Measurements from ENCODE around the gene RNPEPL1. TPM values are rescaled to one million over a fixed set of nuclear protein-coding genes. Genes with fewer than 3 reads are reported as not detected.
"Not testable (repeated sequence)": the region's sequence is repeated elsewhere in the genome, so short reads cannot be mapped to it uniquely, and the experiment has no call there.

RNPEPL1 gene
- total RNA-seq, 4 donors from 2014 or later, result 57.3 to 135 (median 70.2) TPM

GRCh38 chr2:240559286-240559685 lies 9.0 kb upstream of the RNPEPL1 start:
- Histone ChIP-seq H3K9me3 (no peaks in the 10 kb centered on the region), H3K36me3 (peaks cover 0 to 10% (median 2%) of the 10 kb centered on the region in 4 donors), H3K4me1 (peaks cover 46 to 56% (median 50%) of the 10 kb centered on the region in 4 donors), H3K4me3 (no peak overlapping the region), H3K27ac (replicated peaks in 1 of 4) (peak overlapping the region in 2 of 4 donors; percentile 99 to 100), H3K27me3 (peaks cover 0 to 19% (median 0%) of the 10 kb centered on the region in 4 donors)
- WGBS, result 92% methylated on average over 3 of the region's 3 CpGs
- DNase-seq (ENCODE audit: extremely low spot score), result no peak
- TF ChIP-seq EP300 (IDR thresholded peaks at IDR 0.05) (no peak), POLR2A (IDR thresholded peaks at IDR 0.05; ENCODE audit: low read depth) (no peak), POLR2AphosphoS5 (IDR thresholded peaks at IDR 0.05) (no peak), CTCF (IDR thresholded peaks at IDR 0.05) (no peak)
- intact Hi-C loops (cut with DNase I), result loop anchor here (5.0 kb wide), 1 partner anchor 33 kb away; no protein-coding TSS in a partner anchor

GRCh38 chr2:240560084-240560479 lies 8.2 kb upstream of the RNPEPL1 start, which contains the start of gene DUSP28:
Gene DUSP28, plus strand, starts transcription at chr2:240560357. Its CDS starts 328 bp downstream, at chr2:240560685.
- Histone ChIP-seq H3K4me1 (peaks cover 47 to 64% (median 54%) of the 10 kb centered on the region in 4 donors), H3K36me3 (peaks cover 0 to 5% (median 2%) of the 10 kb centered on the region in 4 donors), H3K27me3 (peaks cover 0 to 19% (median 0%) of the 10 kb centered on the region in 4 donors), H3K4me3 (peak within 1 kb of the TSS; percentile 73 to 90 (median 87)), H3K9me3 (no peaks in the 10 kb centered on the region), H3K27ac (replicated peaks in 1 of 4) (peak within 1 kb of the TSS; percentile 98 to 100 (median 98))
- under 1% methylated on average over 34 of the region's 39 CpGs for WGBS
- intact Hi-C loops (cut with DNase I), result loop anchor here (10.0 kb wide), 1 partner anchor 125 kb away; the partner anchor contains the start of gene GPC1
- TF ChIP-seq POLR2AphosphoS5 (IDR thresholded peaks at IDR 0.05) (peak; percentile 95 to 97), POLR2A (IDR thresholded peaks at IDR 0.05; ENCODE audit: low read depth) (peak; percentile 72), CTCF (IDR thresholded peaks at IDR 0.05) (no peak)
- DNase-seq (ENCODE audit: extremely low spot score), result peak; percentile 97

GRCh38 chr2:240560480-240561324 lies 7.6 kb upstream of the RNPEPL1 start:
- DNase-seq (ENCODE audit: extremely low spot score), result peak; percentile 100
- TF ChIP-seq CTCF (IDR thresholded peaks at IDR 0.05) (peak in 2 of 3 experiments; percentile 43 to 47), EP300 (IDR thresholded peaks at IDR 0.05) (no peak), POLR2A (IDR thresholded peaks at IDR 0.05; ENCODE audit: low read depth) (peak; percentile 1), POLR2AphosphoS5 (IDR thresholded peaks at IDR 0.05) (peak; percentile 78 to 88)
- Histone ChIP-seq H3K4me3 (peak overlapping the region; percentile 73 to 90 (median 87)), H3K36me3 (peaks cover 0 to 5% (median 2%) of the 10 kb centered on the region in 4 donors), H3K27me3 (peaks cover 0 to 19% (median 0%) of the 10 kb centered on the region in 4 donors), H3K27ac (replicated peaks in 1 of 4) (peak overlapping the region; percentile 98 to 100 (median 98)), H3K4me1 (peaks cover 53 to 70% (median 60%) of the 10 kb centered on the region in 4 donors), H3K9me3 (no peaks in the 10 kb centered on the region)
- intact Hi-C loops (cut with DNase I), result loop anchor here (10.0 kb wide), 1 partner anchor 126 kb away; the partner anchor contains the start of gene GPC1
- WGBS, result no CpG with 5 or more reads among the region's 101 CpGs

GRCh38 chr2:240561325-240561971 lies 6.8 kb upstream of the RNPEPL1 start:
- Histone ChIP-seq H3K4me1 (peaks cover 60 to 78% (median 67%) of the 10 kb centered on the region in 4 donors), H3K9me3 (no peaks in the 10 kb centered on the region), H3K27me3 (peaks cover 0 to 17% (median 0%) of the 10 kb centered on the region in 4 donors), H3K27ac (replicated peaks in 1 of 4) (peak overlapping the region; percentile 98 to 100 (median 98)), H3K4me3 (peak overlapping the region; percentile 73 to 90 (median 87)), H3K36me3 (peaks cover 0 to 5% (median 2%) of the 10 kb centered on the region in 4 donors)
- 38% methylated on average over 9 of the region's 14 CpGs for WGBS
- no peak for TF ChIP-seq POLR2A (IDR thresholded peaks at IDR 0.05; ENCODE audit: low read depth)
- no peak for TF ChIP-seq POLR2AphosphoS5 (IDR thresholded peaks at IDR 0.05)
- TF ChIP-seq EP300 (IDR thresholded peaks at IDR 0.05), result no peak
- TF ChIP-seq CTCF (IDR thresholded peaks at IDR 0.05), result no peak
- intact Hi-C loops (cut with DNase I), result loop anchor here (10.0 kb wide), 1 partner anchor 127 kb away; the partner anchor contains the start of gene GPC1
- DNase-seq (ENCODE audit: extremely low spot score), result no peak

- not testable (repeated sequence) for H3K36me3 ChIP-seq; H3K27ac ChIP-seq (replicated peaks in 1 of 4); H3K27me3 ChIP-seq; DNase-seq (ENCODE audit: extremely low spot score); H3K9me3 ChIP-seq; H3K4me3 ChIP-seq
- H3K4me1 ChIP-seq, result peaks cover 61 to 77% (median 67%) of the 10 kb centered on the region in 4 donors
- 93% methylated on average over 17 of the region's 17 CpGs for WGBS
- intact Hi-C loops (cut with DNase I), result loop anchor here (10.0 kb wide), 1 partner anchor 128 kb away; the partner anchor contains the start of gene GPC1
Observed at GRCh38 chr2:240563231-240563630, 5.1 kb upstream of the RNPEPL1 start.
